Islet precursor cell (in vitro differentiated cells): Measurements from ENCODE around the gene GSTT2B.
"Not testable (repeated sequence)": the region's sequence is repeated elsewhere in the genome, so short reads cannot be mapped to it uniquely, and the experiment has no call there.

ENCODE experiments used
- DNase-seq: peaks from one replicate; pipeline ENCODE4 v3.0.0-alpha.2; 2018

GSTT2B gene

GRCh38 chr22:23938328-23939016, 22.5 kb downstream of the GSTT2B start:
- DNase-seq: no peak

- no peak for DNase-seq
Measured at GRCh38 chr22:23926561-23926960, 34.4 kb downstream of the GSTT2B start.

GRCh38 chr22:23925020-23925606, 35.9 kb downstream of the GSTT2B start:
- DNase-seq: no peak

- DNase-seq: no peak
Measured at GRCh38 chr22:23922921-23923320, 38.1 kb downstream of the GSTT2B start.

- peak; percentile 81 for DNase-seq
Measured at GRCh38 chr22:23921586-23922201, 39.3 kb downstream of the GSTT2B start.

- DNase-seq: peak; percentile 7
Measured at GRCh38 chr22:23920267-23920611, 40.8 kb downstream of the GSTT2B start.

GRCh38 chr22:23915290-23915689, 45.7 kb downstream of the GSTT2B start:
- no peak for DNase-seq

GRCh38 chr22:23913661-23914353, 47.2 kb downstream of the GSTT2B start:
- peak; percentile 99 for DNase-seq

GRCh38 chr22:23913306-23913660, 47.7 kb downstream of the GSTT2B start:
- DNase-seq: no peak

GRCh38 chr22:23912293-23912903, 48.6 kb downstream of the GSTT2B start:
- DNase-seq: no peak

GRCh38 chr22:23911318-23911980, 49.5 kb downstream of the GSTT2B start:
- peak; percentile 24 for DNase-seq

- peak; percentile 32 for DNase-seq
Measured at GRCh38 chr22:23910496-23911190, 50.4 kb downstream of the GSTT2B start.

GRCh38 chr22:23909296-23909898, 51.6 kb downstream of the GSTT2B start:
- peak; percentile 30 for DNase-seq

- DNase-seq: no peak
Measured at GRCh38 chr22:23908587-23909205, 52.3 kb downstream of the GSTT2B start.

GRCh38 chr22:23907423-23907822, 53.6 kb downstream of the GSTT2B start:
- not testable (repeated sequence) for DNase-seq
